Vagina (tissue), 2 donors: ENCODE results near the gene PLCE1. TPM values are rescaled to one million over a fixed set of nuclear protein-coding genes. Genes with fewer than 3 reads are reported as not detected.

Source experiments
- DNase-seq, 2 donors: peaks; one replicate each; pipeline ENCODE4 v3.0.0-alpha.2; 2017; ENCODE audit errors: extremely low spot score in 2 of 2
- H3K27ac ChIP-seq: fragments of 200-600 bp; sonication (generic); one replicate; pipeline ENCODE4 v1.5.1; 2019
- H3K27me3 ChIP-seq: fragments of 200-600 bp; sonication (generic); one replicate; pipeline ENCODE4 v1.5.1; 2019
- H3K36me3 ChIP-seq, 2 donors: fragments of 200-600 bp; sonication (generic); one replicate each; pipeline ENCODE4 v1.5.1; 2017 to 2019
- H3K4me1 ChIP-seq: fragments of 200-600 bp; sonication (generic); one replicate; pipeline ENCODE4 v1.5.1; 2019
- H3K4me3 ChIP-seq, 2 donors: fragments of 200-600 bp; sonication (generic); 1 replicate in 1 of 2; 2 replicates in 1 of 2; pipeline ENCODE4 v1.5.1; 2016 to 2019
- H3K9me3 ChIP-seq: fragments of 200-600 bp; sonication (generic); one replicate; pipeline ENCODE4 v1.5.1; 2019
- CTCF ChIP-seq, 3 experiments: fragments of 450-650 bp in 2 of 3; fragments of 200-600 bp in 1 of 3; sonication (generic) in 1 of 3; IDR thresholded peaks; one replicate each; pipeline ENCODE4 v1.5.1; 2017 to 2019; ENCODE audit warnings: antibody characterized with exemption in 3 of 3, mild to moderate bottlenecking in 2 of 3, moderate library complexity in 2 of 3
- POLR2A ChIP-seq, 2 donors: fragments of 450-650 bp; IDR thresholded peaks; one replicate each; pipeline ENCODE4 v1.6.1; 2017; ENCODE audit warnings: antibody characterized with exemption in 2 of 2, mild to moderate bottlenecking in 2 of 2, moderate library complexity in 2 of 2
- POLR2AphosphoS5 ChIP-seq, 2 donors: sonication (generic); formaldehyde crosslinking; IDR thresholded peaks; one replicate each; pipeline ENCODE4 v1.9.0; 2017; ENCODE audit warnings: antibody characterized with exemption in 2 of 2, mild to moderate bottlenecking in 2 of 2, low read depth in 1 of 2; ENCODE audit not compliant: insufficient read depth in 1 of 2
- intact Hi-C: fragments of 100-400 bp; cut with DNase I; formaldehyde crosslinking; loops from one replicate; pipeline ENCODE4 v1.15.1; 2023
- total RNA-seq: library from RNA; depleted of rRNA; stranded (reverse); fragments of >200 nt; gene quantifications from one replicate; pipeline ENCODE4 v1.2.3, GENCODE V29; 2016

PLCE1 gene
- total RNA-seq, 1 donor from 2014 or later = 13.0 TPM

GRCh38 chr10:94003488-94003887 lies 9.8 kb downstream of the PLCE1 start:
- H3K27me3 ChIP-seq = no peaks in the 10 kb centered on the region
- H3K4me3 ChIP-seq = no peak overlapping the region
- no peaks in the 10 kb centered on the region for H3K9me3 ChIP-seq
- no peak for DNase-seq
- peaks cover 19% of the 10 kb centered on the region for H3K4me1 ChIP-seq
- no peak overlapping the region for H3K27ac ChIP-seq
- intact Hi-C loops = no loop called here
- TF ChIP-seq CTCF (IDR thresholded peaks at IDR 0.05) (no peak), POLR2AphosphoS5 (IDR thresholded peaks at IDR 0.05; ENCODE audit: insufficient read depth in 1 of 2, low read depth in 1 of 2) (no peak), POLR2A (IDR thresholded peaks at IDR 0.05) (no peak)
- H3K36me3 ChIP-seq = no peaks in the 10 kb centered on the region

GRCh38 chr10:94005050-94005449 lies 11.3 kb downstream of the PLCE1 start:
- H3K27ac ChIP-seq = no peak overlapping the region
- intact Hi-C loops = no loop called here
- no peak for DNase-seq

GRCh38 chr10:94006591-94007550 lies 13.1 kb downstream of the PLCE1 start:
- intact Hi-C loops = no loop called here

More at GRCh38 chr10:94005050-94005449, 11.3 kb downstream of the PLCE1 start:
- no peaks in the 10 kb centered on the region for H3K36me3 ChIP-seq
- no peaks in the 10 kb centered on the region for H3K27me3 ChIP-seq
- no peaks in the 10 kb centered on the region for H3K9me3 ChIP-seq
- H3K4me1 ChIP-seq = peaks cover 11% of the 10 kb centered on the region
- H3K4me3 ChIP-seq = no peak overlapping the region
- TF ChIP-seq POLR2AphosphoS5 (IDR thresholded peaks at IDR 0.05; ENCODE audit: insufficient read depth in 1 of 2, low read depth in 1 of 2) (peak in 1 of 2 donors; percentile 76), POLR2A (IDR thresholded peaks at IDR 0.05) (no peak), CTCF (IDR thresholded peaks at IDR 0.05) (no peak)

GRCh38 chr10:94008526-94008925 lies 14.8 kb downstream of the PLCE1 start:
- Histone ChIP-seq H3K4me1 (peaks cover 8% of the 10 kb centered on the region), H3K36me3 (no peaks in the 10 kb centered on the region)

More at GRCh38 chr10:94006591-94007550, 13.1 kb downstream of the PLCE1 start:
- no peak overlapping the region for H3K4me3 ChIP-seq
- no peaks in the 10 kb centered on the region for H3K27me3 ChIP-seq
- no peaks in the 10 kb centered on the region for H3K36me3 ChIP-seq
- TF ChIP-seq POLR2AphosphoS5 (IDR thresholded peaks at IDR 0.05; ENCODE audit: insufficient read depth in 1 of 2, low read depth in 1 of 2) (no peak), POLR2A (IDR thresholded peaks at IDR 0.05) (no peak), CTCF (IDR thresholded peaks at IDR 0.05) (no peak)
- H3K9me3 ChIP-seq = no peaks in the 10 kb centered on the region
- no peak for DNase-seq
- H3K4me1 ChIP-seq = peaks cover 8% of the 10 kb centered on the region
- no peak overlapping the region for H3K27ac ChIP-seq

More at GRCh38 chr10:94008526-94008925, 14.8 kb downstream of the PLCE1 start:
- no peak for DNase-seq
- H3K4me3 ChIP-seq = no peak overlapping the region
- TF ChIP-seq POLR2A (IDR thresholded peaks at IDR 0.05) = no peak
- TF ChIP-seq POLR2AphosphoS5 (IDR thresholded peaks at IDR 0.05; ENCODE audit: insufficient read depth in 1 of 2, low read depth in 1 of 2) = no peak
- no peak for TF ChIP-seq CTCF (IDR thresholded peaks at IDR 0.05)
- no peak overlapping the region for H3K27ac ChIP-seq
- no peaks in the 10 kb centered on the region for H3K27me3 ChIP-seq
- H3K9me3 ChIP-seq = no peaks in the 10 kb centered on the region
- intact Hi-C loops = no loop called here
